Measurements from ENCODE around the gene RAD1. TPM values are rescaled to one million over a fixed set of nuclear protein-coding genes. Genes with fewer than 3 reads are reported as not detected.

RAD1 gene, protein sequence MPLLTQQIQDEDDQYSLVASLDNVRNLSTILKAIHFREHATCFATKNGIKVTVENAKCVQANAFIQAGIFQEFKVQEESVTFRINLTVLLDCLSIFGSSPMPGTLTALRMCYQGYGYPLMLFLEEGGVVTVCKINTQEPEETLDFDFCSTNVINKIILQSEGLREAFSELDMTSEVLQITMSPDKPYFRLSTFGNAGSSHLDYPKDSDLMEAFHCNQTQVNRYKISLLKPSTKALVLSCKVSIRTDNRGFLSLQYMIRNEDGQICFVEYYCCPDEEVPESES
- total RNA-seq (2022) = 24.2 and 28.7 TPM in 2 replicates
- percentile 85 among the genes with signal in this experiment for Bru-seq, nascent RNA
- percentile 84 among the genes with signal in this experiment for BruChase-seq, experiment 1, labeled RNA remaining after a 6-hour chase
- BruChase-seq, experiment 2, labeled RNA remaining after a 2-hour chase = percentile 89 among the genes with signal in this experiment
- long read RNA-seq, full-length matches to known transcripts = 38 of 59 reads
- long read RNA-seq, partial matches to known transcripts = 1 of 59 reads
- long read RNA-seq, other reads (novel, unspliced or antisense) = 20 of 59 reads

DNA sequence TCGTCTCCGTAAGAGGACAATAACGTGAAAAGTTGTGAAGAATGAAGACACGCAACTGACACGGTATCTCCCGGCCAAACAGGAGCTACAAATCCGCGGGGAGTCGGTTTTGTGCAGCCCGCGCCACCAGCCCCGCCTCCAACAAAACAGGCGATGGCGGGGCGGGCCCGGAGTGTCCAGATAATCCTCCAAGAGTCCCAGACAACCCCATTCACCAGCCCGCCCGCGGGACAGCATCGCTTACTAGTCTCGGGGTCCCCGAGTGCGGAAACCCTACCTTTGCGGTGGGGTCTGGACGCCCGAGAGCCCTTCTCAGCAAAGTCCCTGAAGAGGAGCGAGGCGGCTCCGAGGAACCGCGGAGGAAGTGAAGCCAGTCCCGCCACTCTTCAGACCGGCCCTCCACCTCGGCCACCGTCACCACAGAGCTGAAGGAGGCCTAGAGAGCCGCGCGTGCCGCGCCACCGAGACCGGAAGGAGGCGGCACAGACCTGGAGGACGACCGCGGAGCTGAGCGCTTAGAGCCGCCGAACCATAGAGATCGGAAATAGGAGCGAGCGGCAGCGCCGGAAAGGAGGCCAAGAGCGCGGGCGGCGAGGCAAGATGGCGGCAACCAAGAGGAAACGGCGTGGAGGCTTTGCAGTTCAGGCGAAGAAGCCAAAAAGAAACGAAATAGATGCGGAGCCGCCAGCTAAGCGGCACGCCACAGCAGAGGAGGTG, at the start of gene RAD1, which contains the start of gene BRIX1:
Gene RAD1 (minus strand): TSS at position 366 of the 717 bp plus-strand sequence. CDS start 612 bp downstream, outside the sequence.
Gene BRIX1 (plus strand): TSS at position 573 of the 717 bp plus-strand sequence. CDS start 28 bp downstream, at position 601.
- intact Hi-C loops (cut with micrococcal nuclease; ENCODE audit: unreplicated experiment) = loop anchor here (1.0 kb wide), 1 partner anchor 9 kb away; no protein-coding TSS in a partner anchor
- H3K4me3 Mint-ChIP-seq (ENCODE audit: low read depth, unreplicated experiment) = no peak within 1 kb of the TSS
- peak within 1 kb of the TSS; percentile 72 for H3K27ac Mint-ChIP-seq (ENCODE audit: unreplicated experiment)
- peaks cover 20% of the 10 kb centered on the region for H3K36me3 Mint-ChIP-seq (ENCODE audit: insufficient read depth, unreplicated experiment)
- TF ChIP-seq, protein P1, sequence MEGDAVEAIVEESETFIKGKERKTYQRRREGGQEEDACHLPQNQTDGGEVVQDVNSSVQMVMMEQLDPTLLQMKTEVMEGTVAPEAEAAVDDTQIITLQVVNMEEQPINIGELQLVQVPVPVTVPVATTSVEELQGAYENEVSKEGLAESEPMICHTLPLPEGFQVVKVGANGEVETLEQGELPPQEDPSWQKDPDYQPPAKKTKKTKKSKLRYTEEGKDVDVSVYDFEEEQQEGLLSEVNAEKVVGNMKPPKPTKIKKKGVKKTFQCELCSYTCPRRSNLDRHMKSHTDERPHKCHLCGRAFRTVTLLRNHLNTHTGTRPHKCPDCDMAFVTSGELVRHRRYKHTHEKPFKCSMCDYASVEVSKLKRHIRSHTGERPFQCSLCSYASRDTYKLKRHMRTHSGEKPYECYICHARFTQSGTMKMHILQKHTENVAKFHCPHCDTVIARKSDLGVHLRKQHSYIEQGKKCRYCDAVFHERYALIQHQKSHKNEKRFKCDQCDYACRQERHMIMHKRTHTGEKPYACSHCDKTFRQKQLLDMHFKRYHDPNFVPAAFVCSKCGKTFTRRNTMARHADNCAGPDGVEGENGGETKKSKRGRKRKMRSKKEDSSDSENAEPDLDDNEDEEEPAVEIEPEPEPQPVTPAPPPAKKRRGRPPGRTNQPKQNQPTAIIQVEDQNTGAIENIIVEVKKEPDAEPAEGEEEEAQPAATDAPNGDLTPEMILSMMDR (IDR thresholded peaks at IDR 0.05; ENCODE audit: unreplicated experiment) = no peak
- peaks cover 15% of the 10 kb centered on the region for H3K4me1 Mint-ChIP-seq (ENCODE audit: low read depth, unreplicated experiment)
- BruUV-seq (replicated peaks) = no TSS peak
- CTCF ChIA-PET = interaction anchor here (0.8 to 1.7 kb wide), 8 partner anchors 8 to 429 kb away, joined by 3 to 10 read pairs (median 4); partner anchors contain the start of gene DNAJC21
- peak; percentile 96 for DNase-seq
- H3K27me3 Mint-ChIP-seq (ENCODE audit: unreplicated experiment) = no peaks in the 10 kb centered on the region
- H3K9me3 Mint-ChIP-seq (ENCODE audit: low read depth, unreplicated experiment) = no peaks in the 10 kb centered on the region

DNA sequence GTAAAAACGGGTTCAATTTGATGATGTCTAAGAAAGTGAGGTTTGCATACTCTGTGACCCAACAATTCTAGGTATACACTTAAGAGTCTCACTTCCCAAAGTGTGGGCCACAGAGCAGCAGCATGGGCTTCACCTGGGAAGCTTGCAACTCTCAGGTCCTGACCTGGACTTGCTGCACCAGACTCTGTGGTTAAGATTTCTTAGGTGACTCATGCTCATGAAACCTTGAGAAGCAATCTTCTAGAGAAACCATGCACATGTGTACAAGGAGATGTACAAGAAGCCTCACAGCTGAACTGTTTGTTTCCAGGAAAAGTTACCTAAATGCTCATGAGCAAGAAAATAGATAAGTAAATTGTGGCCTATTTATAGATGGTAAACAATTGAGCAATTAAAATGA, 44.0 kb upstream of the RAD1 start:
- intact Hi-C loops (cut with micrococcal nuclease; ENCODE audit: unreplicated experiment) = loop anchor here (10.0 kb wide), 1 partner anchor 245 kb away; no protein-coding TSS in a partner anchor
- no peak overlapping the region for H3K4me3 Mint-ChIP-seq (ENCODE audit: low read depth, unreplicated experiment)
- peaks cover 14% of the 10 kb centered on the region for H3K36me3 Mint-ChIP-seq (ENCODE audit: insufficient read depth, unreplicated experiment)
- CTCF ChIA-PET = interaction anchor here (2.9 kb wide), 1 partner anchor 44 kb away, joined by 20 read pairs; no protein-coding TSS in a partner anchor
- no TSS peak for BruUV-seq (replicated peaks)
- H3K9me3 Mint-ChIP-seq (ENCODE audit: low read depth, unreplicated experiment) = no peaks in the 10 kb centered on the region
- no peak overlapping the region for H3K27ac Mint-ChIP-seq (ENCODE audit: unreplicated experiment)
- no peaks in the 10 kb centered on the region for H3K4me1 Mint-ChIP-seq (ENCODE audit: low read depth, unreplicated experiment)
- TF ChIP-seq, protein P1 (IDR thresholded peaks at IDR 0.05; ENCODE audit: unreplicated experiment) = no peak
- H3K27me3 Mint-ChIP-seq (ENCODE audit: unreplicated experiment) = no peaks in the 10 kb centered on the region
- DNase-seq = no peak

DNA sequence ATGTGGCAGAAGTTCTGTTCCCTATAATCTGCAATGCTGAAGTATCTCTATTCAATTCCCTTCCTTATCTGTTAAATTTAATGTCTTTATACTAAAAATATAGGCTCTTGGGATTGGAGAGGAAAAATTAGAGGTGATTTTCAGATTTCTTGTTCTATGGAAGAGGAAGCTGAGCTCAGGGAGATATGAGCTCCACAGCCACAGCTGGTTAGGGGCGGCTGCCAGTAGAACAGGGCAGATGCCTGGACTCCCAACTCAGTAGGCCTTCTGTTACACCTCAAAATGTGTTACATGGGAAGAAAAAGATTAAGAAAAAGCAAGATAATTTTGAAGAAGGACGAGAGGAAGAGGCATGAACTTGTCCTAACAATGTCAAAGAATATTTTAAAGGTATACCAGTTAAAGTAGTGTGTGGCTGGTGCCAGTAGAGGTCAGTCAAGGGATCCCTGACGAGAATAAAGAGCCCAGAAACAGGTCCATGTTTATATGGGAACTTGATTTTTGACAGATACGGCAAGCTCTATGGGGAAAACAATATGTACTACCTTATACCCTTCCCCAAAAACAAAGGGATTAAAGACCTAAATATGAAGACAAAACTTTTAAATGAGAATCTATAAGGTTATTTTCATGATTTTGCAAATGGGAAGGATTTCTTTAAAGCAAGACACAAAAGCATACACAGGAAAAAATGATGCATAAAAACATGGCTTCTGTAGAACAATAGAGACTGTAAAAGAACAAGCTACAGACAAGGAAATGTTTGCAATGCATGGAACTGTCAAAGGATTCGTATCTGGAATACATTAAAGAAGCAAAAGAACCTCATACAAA, 42.8 kb upstream of the RAD1 start:
- no TSS peak for BruUV-seq (replicated peaks)
- TF ChIP-seq, protein P1 (IDR thresholded peaks at IDR 0.05; ENCODE audit: unreplicated experiment) = no peak
- H3K4me3 Mint-ChIP-seq (ENCODE audit: low read depth, unreplicated experiment) = no peak overlapping the region
- no peaks in the 10 kb centered on the region for H3K4me1 Mint-ChIP-seq (ENCODE audit: low read depth, unreplicated experiment)
- CTCF ChIA-PET = interaction anchor here (1.1 to 2.9 kb wide), 2 partner anchors 29 to 45 kb away, joined by 4 to 20 read pairs; partner anchors contain the start of gene DNAJC21
- peaks cover 16% of the 10 kb centered on the region for H3K36me3 Mint-ChIP-seq (ENCODE audit: insufficient read depth, unreplicated experiment)
- H3K27ac Mint-ChIP-seq (ENCODE audit: unreplicated experiment) = peak overlapping the region; percentile 18
- DNase-seq = peak; percentile 24
- H3K27me3 Mint-ChIP-seq (ENCODE audit: unreplicated experiment) = no peaks in the 10 kb centered on the region
- intact Hi-C loops (cut with micrococcal nuclease; ENCODE audit: unreplicated experiment) = loop anchor here (1.0 to 10.0 kb wide), 2 partner anchors 45 to 247 kb away; no protein-coding TSS in a partner anchor
- H3K9me3 Mint-ChIP-seq (ENCODE audit: low read depth, unreplicated experiment) = no peaks in the 10 kb centered on the region

Data from Calu3 (cell line).